Measurements from ENCODE around the gene NEMP1. TPM values are rescaled to one million over a fixed set of nuclear protein-coding genes. Genes with fewer than 3 reads are reported as not detected.

Gene NEMP1
- total RNA-seq, 2 donors from 2014 or later = 2.3 to 5.2 TPM

- Histone ChIP-seq H3K27me3 (no peaks in the 10 kb centered on the region), H3K27ac (peak overlapping the region in 3 of 4 donors; percentile 37 to 51 (median 48)), H3K9me3 (no peaks in the 10 kb centered on the region), H3K4me1 (peaks cover 17% of the 10 kb centered on the region), H3K4me3 (no peak overlapping the region), H3K36me3 (replicated peaks in 1 of 2; ENCODE audit: insufficient read depth in 1 of 2, low read depth in 2 of 2) (peaks cover 0 to 7% of the 10 kb centered on the region in 2 donors)
- no peak for DNase-seq
- TF ChIP-seq POLR2A (IDR thresholded peaks at IDR 0.05) (no peak), CTCF (IDR thresholded peaks at IDR 0.05) (no peak)
- WGBS, 2 donors = 53 to 62% methylated on average over 10 of the region's 10 CpGs
- intact Hi-C loops (cut with DNase I) = no loop called here
- no peak for ATAC-seq
Observed at GRCh38 chr12:57006809-57007475, 71.6 kb downstream of the NEMP1 start.

- DNase-seq (peak; percentile 54 to 73 (median 61)), ATAC-seq (peak; percentile 94)
- H3K27ac ChIP-seq = peak within 1 kb of the TSS; percentile 35 to 76 (median 60)
- peaks cover 0 to 7% of the 10 kb centered on the region in 2 donors for H3K36me3 ChIP-seq (replicated peaks in 1 of 2; ENCODE audit: insufficient read depth in 1 of 2, low read depth in 2 of 2)
- TF ChIP-seq CTCF (IDR thresholded peaks at IDR 0.05) (peak in 6 of 7 experiments; percentile 32 to 64 (median 44)), POLR2A (IDR thresholded peaks at IDR 0.05) (peak in 1 of 3 donors; percentile 25)
- H3K4me3 ChIP-seq = peak within 1 kb of the TSS; percentile 59 to 90
- no peaks in the 10 kb centered on the region for H3K27me3 ChIP-seq
- intact Hi-C loops (cut with DNase I) = no loop called here
- peaks cover 25% of the 10 kb centered on the region for H3K4me1 ChIP-seq
- 0 to 2% methylated on average over 19 to 27 of the region's 94 CpGs for WGBS, 2 donors
- no peaks in the 10 kb centered on the region for H3K9me3 ChIP-seq
Observed at GRCh38 chr12:57005980-57006808, 72.4 kb downstream of the NEMP1 start, which contains the start of gene ZBTB39. Gene ZBTB39 (minus strand): TSS chr12:57006546. CDS start chr12:57004917, 1,629 bp downstream.

Other genes starting within 250 kb of the NEMP1 start
- gene SDR9C7, start 144.4 kb downstream of the NEMP1 start, total RNA-seq = not detected
- gene RDH16, start 121.2 kb downstream of the NEMP1 start, total RNA-seq = 1 to 10 TPM in 1 of 2 donors, under 1 TPM in 1; 0.99 to 1.3 TPM
- gene ZBTB39, start 72.2 kb downstream of the NEMP1 start, total RNA-seq = 1 to 10 TPM; 3.6 to 5.2 TPM
- not detected for gene TAC3, start 62.3 kb downstream of the NEMP1 start, total RNA-seq
- gene MYO1A, start 28.7 kb downstream of the NEMP1 start, total RNA-seq = 1 to 10 TPM in 1 of 2 donors, not detected in 1; 1.8 TPM
- gene NAB2, start 10.3 kb upstream of the NEMP1 start, total RNA-seq = 1 to 10 TPM; 4.0 to 7.3 TPM
- 10 to 100 TPM; 52.7 to 82.4 TPM for gene STAT6, start 32.6 kb upstream of the NEMP1 start, total RNA-seq
- 100 to 1,000 TPM in 1 of 2 donors, 10 to 100 TPM in 1; 61.2 to 162 TPM for gene LRP1, start 49.7 kb upstream of the NEMP1 start, total RNA-seq
- gene LRP1-AS, start 68.8 kb upstream of the NEMP1 start, total RNA-seq = not detected
- gene NXPH4, start 138.0 kb upstream of the NEMP1 start, total RNA-seq = 1 to 10 TPM; 2.9 to 4.6 TPM
- 10 to 100 TPM; 47.7 to 77.5 TPM for gene SHMT2, start 150.9 kb upstream of the NEMP1 start, total RNA-seq
- gene STAC3, start 172.4 kb upstream of the NEMP1 start, total RNA-seq = 1 to 10 TPM in 1 of 2 donors, under 1 TPM in 1; 0.78 to 2.0 TPM